ENCODE measurements around the gene PFKFB4. TPM values are rescaled to one million over a fixed set of nuclear protein-coding genes. Genes with fewer than 3 reads are reported as not detected.

Gene PFKFB4
- total and polyA plus RNA-seq, 10 of the 15 experiments (the other 5 are each of a cell fraction or from before 2014, with no cell fraction given), result 0.37 to 89.1 (median 5.2) TPM

- H3K27ac ChIP-seq (ENCODE audit: control insufficient read depth, insufficient read depth), result no peak overlapping the region
- H3K4me2 ChIP-seq (ENCODE audit: control insufficient read depth, insufficient read depth), result no peak overlapping the region
- no peak overlapping the region for H2AFZ ChIP-seq (ENCODE audit: control insufficient read depth, low read depth, low read length)
- SMC1A ChIA-PET (ENCODE audit: uncharacterized antibody, unreplicated experiment), result no interaction called here
- 39% methylated on average over 12 of the region's 12 CpGs for WGBS (ENCODE audit: insufficient coverage, insufficient replicate concordance, low lambda C conversion rate, missing lambda C conversion rate)
- no peaks in the 10 kb centered on the region for H3K36me3 ChIP-seq (ENCODE audit: control insufficient read depth in 2 of 2, insufficient read depth in 2 of 2, low read length in 1 of 2)
- CTCF ChIA-PET, result interaction anchor here (0.6 to 1.3 kb wide), 3 partner anchors 98 to 458 kb away, joined by 3 read pairs; partner anchors contain the start of gene IMPDH2
- FAIRE-seq (no peak), DNase-seq (ENCODE audit: low read depth, low spot score) (no peak), ATAC-seq (no peak)
- no peak overlapping the region for H3K9ac ChIP-seq (ENCODE audit: control insufficient read depth, insufficient read depth, low read length)
- POLR2A ChIA-PET, result no interaction called here
- RAD21 ChIA-PET (ENCODE audit: unreplicated experiment), result no interaction called here
- no TSS peak for BruUV-seq (replicated peaks)
- no peak overlapping the region for H3K4me3 ChIP-seq
- in situ Hi-C loops (cut with MboI) (no loop called here), intact Hi-C loops (cut with micrococcal nuclease; ENCODE audit: unreplicated experiment) (no loop called here)
- no peaks in the 10 kb centered on the region for H3K9me3 ChIP-seq (replicated peaks; ENCODE audit: control insufficient read depth, insufficient read depth, low read length)
- H4K20me1 ChIP-seq (ENCODE audit: control insufficient read depth, insufficient read depth), result no peaks in the 10 kb centered on the region
- H3K4me1 ChIP-seq (ENCODE audit: control insufficient read depth, insufficient read depth, low read length), result no peaks in the 10 kb centered on the region
- no peaks in the 10 kb centered on the region for H3K27me3 ChIP-seq (replicated peaks in 1 of 2; ENCODE audit: control insufficient read depth in 2 of 2, insufficient read depth in 2 of 2, low read length in 1 of 2)
- H3K79me2 ChIP-seq (ENCODE audit: control insufficient read depth, insufficient read depth, low read length), result no peaks in the 10 kb centered on the region
- TF ChIP-seq, protein P1, sequence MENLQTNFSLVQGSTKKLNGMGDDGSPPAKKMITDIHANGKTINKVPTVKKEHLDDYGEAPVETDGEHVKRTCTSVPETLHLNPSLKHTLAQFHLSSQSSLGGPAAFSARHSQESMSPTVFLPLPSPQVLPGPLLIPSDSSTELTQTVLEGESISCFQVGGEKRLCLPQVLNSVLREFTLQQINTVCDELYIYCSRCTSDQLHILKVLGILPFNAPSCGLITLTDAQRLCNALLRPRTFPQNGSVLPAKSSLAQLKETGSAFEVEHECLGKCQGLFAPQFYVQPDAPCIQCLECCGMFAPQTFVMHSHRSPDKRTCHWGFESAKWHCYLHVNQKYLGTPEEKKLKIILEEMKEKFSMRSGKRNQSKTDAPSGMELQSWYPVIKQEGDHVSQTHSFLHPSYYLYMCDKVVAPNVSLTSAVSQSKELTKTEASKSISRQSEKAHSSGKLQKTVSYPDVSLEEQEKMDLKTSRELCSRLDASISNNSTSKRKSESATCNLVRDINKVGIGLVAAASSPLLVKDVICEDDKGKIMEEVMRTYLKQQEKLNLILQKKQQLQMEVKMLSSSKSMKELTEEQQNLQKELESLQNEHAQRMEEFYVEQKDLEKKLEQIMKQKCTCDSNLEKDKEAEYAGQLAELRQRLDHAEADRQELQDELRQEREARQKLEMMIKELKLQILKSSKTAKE (IDR thresholded peaks at IDR 0.05; ENCODE audit: low read depth, poor library complexity, severe bottlenecking), result no peak
- TF ChIP-seq NBN (IDR thresholded peaks at IDR 0.05) (no peak), RELB (IDR thresholded peaks at IDR 0.05; ENCODE audit: low read depth) (no peak), NR2C1 (IDR thresholded peaks at IDR 0.05) (no peak), ZNF274 (IDR thresholded peaks at IDR 0.05; ENCODE audit: insufficient read depth, insufficient read length) (no peak), NKRF (conservative IDR thresholded peaks at IDR 0.05) (no peak), CBX3 (IDR thresholded peaks at IDR 0.05; ENCODE audit: borderline replicate concordance, low read depth) (no peak), RAD51 (IDR thresholded peaks at IDR 0.05) (no peak), SMARCA5 (IDR thresholded peaks at IDR 0.05) (no peak), ESRRA (IDR thresholded peaks at IDR 0.05; ENCODE audit: low read length) (no peak)
- TF ChIP-seq, protein P2, sequence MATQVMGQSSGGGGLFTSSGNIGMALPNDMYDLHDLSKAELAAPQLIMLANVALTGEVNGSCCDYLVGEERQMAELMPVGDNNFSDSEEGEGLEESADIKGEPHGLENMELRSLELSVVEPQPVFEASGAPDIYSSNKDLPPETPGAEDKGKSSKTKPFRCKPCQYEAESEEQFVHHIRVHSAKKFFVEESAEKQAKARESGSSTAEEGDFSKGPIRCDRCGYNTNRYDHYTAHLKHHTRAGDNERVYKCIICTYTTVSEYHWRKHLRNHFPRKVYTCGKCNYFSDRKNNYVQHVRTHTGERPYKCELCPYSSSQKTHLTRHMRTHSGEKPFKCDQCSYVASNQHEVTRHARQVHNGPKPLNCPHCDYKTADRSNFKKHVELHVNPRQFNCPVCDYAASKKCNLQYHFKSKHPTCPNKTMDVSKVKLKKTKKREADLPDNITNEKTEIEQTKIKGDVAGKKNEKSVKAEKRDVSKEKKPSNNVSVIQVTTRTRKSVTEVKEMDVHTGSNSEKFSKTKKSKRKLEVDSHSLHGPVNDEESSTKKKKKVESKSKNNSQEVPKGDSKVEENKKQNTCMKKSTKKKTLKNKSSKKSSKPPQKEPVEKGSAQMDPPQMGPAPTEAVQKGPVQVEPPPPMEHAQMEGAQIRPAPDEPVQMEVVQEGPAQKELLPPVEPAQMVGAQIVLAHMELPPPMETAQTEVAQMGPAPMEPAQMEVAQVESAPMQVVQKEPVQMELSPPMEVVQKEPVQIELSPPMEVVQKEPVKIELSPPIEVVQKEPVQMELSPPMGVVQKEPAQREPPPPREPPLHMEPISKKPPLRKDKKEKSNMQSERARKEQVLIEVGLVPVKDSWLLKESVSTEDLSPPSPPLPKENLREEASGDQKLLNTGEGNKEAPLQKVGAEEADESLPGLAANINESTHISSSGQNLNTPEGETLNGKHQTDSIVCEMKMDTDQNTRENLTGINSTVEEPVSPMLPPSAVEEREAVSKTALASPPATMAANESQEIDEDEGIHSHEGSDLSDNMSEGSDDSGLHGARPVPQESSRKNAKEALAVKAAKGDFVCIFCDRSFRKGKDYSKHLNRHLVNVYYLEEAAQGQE (IDR thresholded peaks at IDR 0.05; ENCODE audit: low read depth, low read length), result no peak
- TF ChIP-seq, protein P3, sequence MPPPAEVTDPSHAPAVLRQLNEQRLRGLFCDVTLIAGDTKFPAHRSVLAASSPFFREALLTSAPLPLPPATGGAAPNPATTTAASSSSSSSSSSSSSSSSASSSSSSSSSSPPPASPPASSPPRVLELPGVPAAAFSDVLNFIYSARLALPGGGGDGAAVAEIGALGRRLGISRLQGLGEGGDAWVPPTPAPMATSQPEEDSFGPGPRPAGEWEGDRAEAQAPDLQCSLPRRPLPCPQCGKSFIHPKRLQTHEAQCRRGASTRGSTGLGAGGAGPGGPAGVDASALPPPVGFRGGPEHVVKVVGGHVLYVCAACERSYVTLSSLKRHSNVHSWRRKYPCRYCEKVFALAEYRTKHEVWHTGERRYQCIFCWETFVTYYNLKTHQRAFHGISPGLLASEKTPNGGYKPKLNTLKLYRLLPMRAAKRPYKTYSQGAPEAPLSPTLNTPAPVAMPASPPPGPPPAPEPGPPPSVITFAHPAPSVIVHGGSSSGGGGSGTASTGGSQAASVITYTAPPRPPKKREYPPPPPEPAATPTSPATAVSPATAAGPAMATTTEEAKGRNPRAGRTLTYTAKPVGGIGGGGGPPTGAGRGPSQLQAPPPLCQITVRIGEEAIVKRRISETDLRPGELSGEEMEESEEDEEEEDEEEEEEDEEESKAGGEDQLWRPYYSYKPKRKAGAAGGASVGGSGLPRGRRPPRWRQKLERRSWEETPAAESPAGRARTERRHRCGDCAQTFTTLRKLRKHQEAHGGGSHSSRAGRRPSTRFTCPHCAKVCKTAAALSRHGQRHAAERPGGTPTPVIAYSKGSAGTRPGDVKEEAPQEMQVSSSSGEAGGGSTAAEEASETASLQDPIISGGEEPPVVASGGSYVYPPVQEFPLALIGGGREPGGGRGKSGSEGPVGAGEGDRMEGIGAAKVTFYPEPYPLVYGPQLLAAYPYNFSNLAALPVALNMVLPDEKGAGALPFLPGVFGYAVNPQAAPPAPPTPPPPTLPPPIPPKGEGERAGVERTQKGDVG (CRISPR knock-in tag; IDR thresholded peaks at IDR 0.05), result no peak
These were observed 15.3 kb upstream of the PFKFB4 start for GRCh38 chr3:48571938-48572337.
